HepG2 (cell line): ENCODE data around the gene C2. TPM values are rescaled to one million over a fixed set of nuclear protein-coding genes. Genes with fewer than 3 reads are reported as not detected.

Experiments
- ATF1 ChIP-seq: IDR thresholded peaks from 2 replicates; pipeline ENCODE4 v1.6.1; 2016; ENCODE audit warnings: mild to moderate bottlenecking, control low read depth
- CAMTA2 ChIP-seq: sonication (generic); formaldehyde crosslinking; IDR thresholded peaks from 2 replicates; pipeline ENCODE4 v1.4.0; 2020; ENCODE audit warnings: mild to moderate bottlenecking, missing genetic modification reagents, borderline replicate concordance
- CC2D1A ChIP-seq: sonication (generic); formaldehyde crosslinking; IDR thresholded peaks from 2 replicates; pipeline ENCODE4 v1.8.1; 2023; ENCODE audit warnings: mild to moderate bottlenecking, missing genetic modification reagents
- DBP ChIP-seq: sonication (generic); formaldehyde crosslinking; IDR thresholded peaks from 2 replicates; pipeline ENCODE4 v1.4.0; 2020; ENCODE audit warnings: missing genetic modification reagents; ENCODE audit errors: not compliant biosample characterization
- ETS1 ChIP-seq: sonication (generic); formaldehyde crosslinking; IDR thresholded peaks from 2 replicates; pipeline ENCODE4 v1.4.0; 2020; ENCODE audit warnings: missing genetic modification reagents
- FLYWCH1 ChIP-seq: sonication (generic); formaldehyde crosslinking; IDR thresholded peaks from 2 replicates; pipeline ENCODE4 v1.8.1; 2023; ENCODE audit warnings: mild to moderate bottlenecking, missing genetic modification reagents
- MLXIP ChIP-seq: sonication (generic); formaldehyde crosslinking; IDR thresholded peaks from 2 replicates; pipeline ENCODE4 v1.9.0; 2021; ENCODE audit warnings: missing genetic modification reagents, borderline replicate concordance
- PLRG1 ChIP-seq: fragments of 450-650 bp; conservative IDR thresholded peaks from 2 replicates; pipeline ENCODE4 v1.6.1; 2016
- SALL2 ChIP-seq: sonication (generic); formaldehyde crosslinking; IDR thresholded peaks from 2 replicates; pipeline ENCODE4 v1.8.1; 2023; ENCODE audit warnings: mild to moderate bottlenecking, missing genetic modification reagents, inconsistent platforms
- SMYD3 ChIP-seq: sonication (generic); formaldehyde crosslinking; IDR thresholded peaks from 2 replicates; pipeline ENCODE4 v1.8.1; 2023; ENCODE audit warnings: mild to moderate bottlenecking, missing genetic modification reagents
- U2AF1 ChIP-seq: fragments of 200-400 bp; formaldehyde crosslinking; optimal IDR thresholded peaks from 2 replicates; pipeline ENCODE3; 2017; ENCODE audit warnings: mild to moderate bottlenecking, low read depth, low read length
- ZBTB21 ChIP-seq: sonication (generic); formaldehyde crosslinking; IDR thresholded peaks from 2 replicates; pipeline ENCODE4 v1.4.0; 2020; ENCODE audit warnings: missing genetic modification reagents
- ZNF44 ChIP-seq: sonication (generic); formaldehyde crosslinking; IDR thresholded peaks from 2 replicates; pipeline ENCODE4 v1.5.1; 2020; ENCODE audit warnings: mild to moderate bottlenecking, missing genetic modification reagents
- ZNF772 ChIP-seq: sonication (generic); formaldehyde crosslinking; IDR thresholded peaks from 2 replicates; pipeline ENCODE4 v1.5.0; 2020; ENCODE audit warnings: mild to moderate bottlenecking, missing genetic modification reagents
- polyA plus RNA-seq, 8 experiments: library from polyadenylated mRNA; depleted of rRNA in 3 of 8; stranded (reverse) in 7 of 8; unstranded in 1 of 8; fragments of >200 nt; fragmentation: Illumina TruSeq in 4 of 8; extraction: Trizol in 4 of 8; gene quantifications; 2 replicates each; pipeline versions ENCODE4 v1.2.1 to v1.2.3, GENCODE V29; 2011 to 2016; ENCODE audit warnings: low read depth in 4 of 8, missing spikeins in 1 of 8, mixed read lengths in 1 of 8; ENCODE audit not compliant: insufficient read depth in 1 of 8
- total RNA-seq, 5 experiments: library from RNA; depleted of rRNA; stranded (reverse); fragments of >200 nt; fragmentation: Illumina TruSeq; extraction: Trizol; gene quantifications; 2 replicates each; pipeline ENCODE4 v1.2.3, GENCODE V29; 2016; ENCODE audit warnings: low read depth in 1 of 5
- TF ChIP-seq, protein P1 (sequence below): sonication (generic); formaldehyde crosslinking; IDR thresholded peaks from 2 replicates; pipeline ENCODE4 v1.4.0; 2020; ENCODE audit warnings: missing genetic modification reagents, borderline replicate concordance
- TF ChIP-seq, protein P2 (sequence below): sonication (generic); formaldehyde crosslinking; IDR thresholded peaks from 2 replicates; pipeline ENCODE4 v1.4.0; 2020; ENCODE audit warnings: missing genetic modification reagents, borderline replicate concordance
- TF ChIP-seq, protein P3 (sequence below): sonication (generic); formaldehyde crosslinking; IDR thresholded peaks from 2 replicates; pipeline ENCODE4 v1.4.0; 2020; ENCODE audit warnings: mild to moderate bottlenecking, missing genetic modification reagents
- TF ChIP-seq, protein P4 (sequence below): sonication (generic); formaldehyde crosslinking; IDR thresholded peaks from 2 replicates; pipeline ENCODE4 v1.5.0; 2020; ENCODE audit warnings: mild to moderate bottlenecking, low read depth, missing genetic modification reagents, borderline replicate concordance

The C2 gene
- total and polyA plus RNA-seq, 2 of the 13 experiments (the other 11 are each of a cell fraction or from before 2014, with no cell fraction given): 165 to 307 TPM

DNA sequence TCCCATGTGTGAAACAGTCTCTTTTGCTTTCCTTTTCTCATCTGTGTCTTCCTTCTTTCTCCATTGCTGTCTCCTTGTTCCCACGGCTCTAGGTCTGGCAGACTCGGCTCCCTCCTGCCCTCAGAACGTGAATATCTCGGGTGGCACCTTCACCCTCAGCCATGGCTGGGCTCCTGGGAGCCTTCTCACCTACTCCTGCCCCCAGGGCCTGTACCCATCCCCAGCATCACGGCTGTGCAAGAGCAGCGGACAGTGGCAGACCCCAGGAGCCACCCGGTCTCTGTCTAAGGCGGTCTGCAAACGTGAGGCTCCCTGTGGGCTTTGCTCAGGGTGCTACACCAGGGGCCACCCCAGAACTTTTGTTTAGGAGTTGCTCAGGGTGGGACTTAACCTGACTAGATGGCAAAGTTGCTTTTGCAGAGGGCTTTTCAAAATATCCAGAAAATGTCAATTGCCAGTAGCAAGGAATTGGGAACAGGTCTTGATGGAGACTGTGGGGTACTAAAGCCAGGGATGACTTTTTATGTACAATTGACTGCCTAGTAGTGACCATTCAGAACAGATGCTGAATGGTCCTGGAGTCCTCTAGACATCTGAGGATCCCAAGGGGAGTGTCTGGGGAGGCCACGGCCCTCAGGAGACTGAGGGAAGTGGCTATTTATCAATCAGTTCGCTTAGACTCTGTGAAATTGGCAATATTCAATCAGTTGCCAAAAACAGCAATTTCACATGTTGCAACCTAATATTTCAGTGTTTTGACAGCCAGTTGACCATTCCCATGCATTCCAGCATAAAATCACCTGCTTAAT, 550 bp downstream of the C2 start (continued):
- TF ChIP-seq U2AF1 (no peak), SMYD3 (CRISPR knock-in tag) (no peak), ZNF772 (CRISPR knock-in tag) (no peak), MLXIP (CRISPR knock-in tag) (no peak), ATF1 (no peak), PLRG1 (no peak), CC2D1A (CRISPR knock-in tag) (no peak), ZNF44 (peak; percentile 70; the same call in 1 of the 2 replicates), ZBTB21 (CRISPR knock-in tag) (no peak), ETS1 (CRISPR knock-in tag) (no peak), CAMTA2 (CRISPR knock-in tag) (no peak), FLYWCH1 (CRISPR knock-in tag) (no peak), SALL2 (CRISPR knock-in tag) (no peak), DBP (CRISPR knock-in tag) (no peak)
- TF ChIP-seq, protein P1, sequence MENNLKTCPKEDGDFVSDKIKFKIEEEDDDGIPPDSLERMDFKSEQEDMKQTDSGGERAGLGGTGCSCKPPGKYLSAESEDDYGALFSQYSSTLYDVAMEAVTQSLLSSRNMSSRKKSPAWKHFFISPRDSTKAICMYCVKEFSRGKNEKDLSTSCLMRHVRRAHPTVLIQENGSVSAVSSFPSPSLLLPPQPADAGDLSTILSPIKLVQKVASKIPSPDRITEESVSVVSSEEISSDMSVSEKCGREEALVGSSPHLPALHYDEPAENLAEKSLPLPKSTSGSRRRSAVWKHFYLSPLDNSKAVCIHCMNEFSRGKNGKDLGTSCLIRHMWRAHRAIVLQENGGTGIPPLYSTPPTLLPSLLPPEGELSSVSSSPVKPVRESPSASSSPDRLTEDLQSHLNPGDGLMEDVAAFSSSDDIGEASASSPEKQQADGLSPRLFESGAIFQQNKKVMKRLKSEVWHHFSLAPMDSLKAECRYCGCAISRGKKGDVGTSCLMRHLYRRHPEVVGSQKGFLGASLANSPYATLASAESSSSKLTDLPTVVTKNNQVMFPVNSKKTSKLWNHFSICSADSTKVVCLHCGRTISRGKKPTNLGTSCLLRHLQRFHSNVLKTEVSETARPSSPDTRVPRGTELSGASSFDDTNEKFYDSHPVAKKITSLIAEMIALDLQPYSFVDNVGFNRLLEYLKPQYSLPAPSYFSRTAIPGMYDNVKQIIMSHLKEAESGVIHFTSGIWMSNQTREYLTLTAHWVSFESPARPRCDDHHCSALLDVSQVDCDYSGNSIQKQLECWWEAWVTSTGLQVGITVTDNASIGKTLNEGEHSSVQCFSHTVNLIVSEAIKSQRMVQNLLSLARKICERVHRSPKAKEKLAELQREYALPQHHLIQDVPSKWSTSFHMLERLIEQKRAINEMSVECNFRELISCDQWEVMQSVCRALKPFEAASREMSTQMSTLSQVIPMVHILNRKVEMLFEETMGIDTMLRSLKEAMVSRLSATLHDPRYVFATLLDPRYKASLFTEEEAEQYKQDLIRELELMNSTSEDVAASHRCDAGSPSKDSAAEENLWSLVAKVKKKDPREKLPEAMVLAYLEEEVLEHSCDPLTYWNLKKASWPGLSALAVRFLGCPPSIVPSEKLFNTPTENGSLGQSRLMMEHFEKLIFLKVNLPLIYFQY (CRISPR knock-in tag): no peak
- TF ChIP-seq, protein P2, sequence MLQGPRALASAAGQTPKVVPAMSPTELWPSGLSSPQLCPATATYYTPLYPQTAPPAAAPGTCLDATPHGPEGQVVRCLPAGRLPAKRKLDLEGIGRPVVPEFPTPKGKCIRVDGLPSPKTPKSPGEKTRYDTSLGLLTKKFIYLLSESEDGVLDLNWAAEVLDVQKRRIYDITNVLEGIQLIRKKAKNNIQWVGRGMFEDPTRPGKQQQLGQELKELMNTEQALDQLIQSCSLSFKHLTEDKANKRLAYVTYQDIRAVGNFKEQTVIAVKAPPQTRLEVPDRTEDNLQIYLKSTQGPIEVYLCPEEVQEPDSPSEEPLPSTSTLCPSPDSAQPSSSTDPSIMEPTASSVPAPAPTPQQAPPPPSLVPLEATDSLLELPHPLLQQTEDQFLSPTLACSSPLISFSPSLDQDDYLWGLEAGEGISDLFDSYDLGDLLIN (CRISPR knock-in tag): no peak
- TF ChIP-seq, protein P3, sequence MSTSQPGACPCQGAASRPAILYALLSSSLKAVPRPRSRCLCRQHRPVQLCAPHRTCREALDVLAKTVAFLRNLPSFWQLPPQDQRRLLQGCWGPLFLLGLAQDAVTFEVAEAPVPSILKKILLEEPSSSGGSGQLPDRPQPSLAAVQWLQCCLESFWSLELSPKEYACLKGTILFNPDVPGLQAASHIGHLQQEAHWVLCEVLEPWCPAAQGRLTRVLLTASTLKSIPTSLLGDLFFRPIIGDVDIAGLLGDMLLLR (CRISPR knock-in tag): no peak
- TF ChIP-seq, protein P4, sequence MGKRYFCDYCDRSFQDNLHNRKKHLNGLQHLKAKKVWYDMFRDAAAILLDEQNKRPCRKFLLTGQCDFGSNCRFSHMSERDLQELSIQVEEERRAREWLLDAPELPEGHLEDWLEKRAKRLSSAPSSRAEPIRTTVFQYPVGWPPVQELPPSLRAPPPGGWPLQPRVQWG (CRISPR knock-in tag): no peak
